GM23338 (cell line): ENCODE data around the gene KRT71. TPM values are rescaled to one million over a fixed set of nuclear protein-coding genes. Genes with fewer than 3 reads are reported as not detected.

Source experiments
- ATAC-seq: fragments of 200-7000 bp; cut with Tn5 transposase; 3 replicates; pipeline ENCODE4 v1.9.1; 2020
- DNase-seq: peaks from one replicate; pipeline ENCODE4 v3.0.0-alpha.2; 2015; ENCODE audit warnings: low spot score
- H2AFZ ChIP-seq: fragments of 200-600 bp; sonication (generic); 2 replicates; pipeline ENCODE4 v1.8.0; 2016; ENCODE audit warnings: antibody characterized with exemption, mild to moderate bottlenecking, moderate library complexity
- H3F3A ChIP-seq: fragments of 200-600 bp; sonication (generic); replicated peaks from 2 replicates; pipeline ENCODE4 v1.8.0; 2017; ENCODE audit warnings: antibody characterized with exemption, mixed run types, low read depth
- H3K27ac ChIP-seq: fragments of 200-600 bp; sonication (generic); 2 replicates; pipeline ENCODE4 v1.6.1; 2016; ENCODE audit warnings: low read depth
- H3K27me3 ChIP-seq: fragments of 200-600 bp; sonication (generic); 2 replicates; pipeline ENCODE4 v1.8.0; 2016; ENCODE audit warnings: mild to moderate bottlenecking, mixed run types, moderate library complexity; ENCODE audit not compliant: insufficient read depth
- H3K36me3 ChIP-seq: fragments of 200-600 bp; sonication (generic); 2 replicates; pipeline ENCODE4 v1.8.0; 2016; ENCODE audit warnings: mild to moderate bottlenecking; ENCODE audit not compliant: insufficient read depth
- H3K4me1 ChIP-seq: fragments of 200-600 bp; sonication (generic); 2 replicates; pipeline ENCODE4 v1.8.0; 2016; ENCODE audit warnings: mild to moderate bottlenecking, moderate library complexity; ENCODE audit not compliant: insufficient read depth
- H3K4me2 ChIP-seq: fragments of 200-600 bp; sonication (generic); 2 replicates; pipeline ENCODE4 v1.7.1; 2017; ENCODE audit warnings: mixed run types
- H3K4me3 ChIP-seq: fragments of 200-600 bp; sonication (generic); 2 replicates; pipeline ENCODE4 v1.6.1; 2016; ENCODE audit warnings: mixed run types
- H3K79me2 ChIP-seq: fragments of 200-600 bp; sonication (generic); replicated peaks from 2 replicates; pipeline ENCODE4 v1.8.0; 2017; ENCODE audit warnings: mild to moderate bottlenecking; ENCODE audit not compliant: insufficient read depth
- H3K9me2 ChIP-seq: fragments of 200-600 bp; sonication (generic); 2 replicates; pipeline ENCODE4 v1.8.0; 2017; ENCODE audit not compliant: insufficient read depth
- H4K20me1 ChIP-seq: fragments of 200-600 bp; sonication (generic); replicated peaks from 2 replicates; pipeline ENCODE4 v1.8.0; 2017; ENCODE audit warnings: mild to moderate bottlenecking; ENCODE audit not compliant: insufficient read depth
- H3K27ac Mint-ChIP-seq: 2 replicates; pipeline ENCODE4 v1.8.0; 2020; ENCODE audit warnings: inconsistent platforms, mild to moderate bottlenecking, moderate library complexity, mixed read lengths
- H3K27me3 Mint-ChIP-seq: 3 replicates; pipeline ENCODE4 v1.8.0; 2022; ENCODE audit warnings: low read depth, mild to moderate bottlenecking, moderate library complexity, mixed read lengths, inconsistent platforms; ENCODE audit not compliant: insufficient read depth, poor library complexity
- H3K36me3 Mint-ChIP-seq: 3 replicates; pipeline ENCODE4 v1.8.0; 2021; ENCODE audit warnings: low read depth, mild to moderate bottlenecking, inconsistent platforms, moderate library complexity, mixed read lengths
- H3K4me1 Mint-ChIP-seq: 3 replicates; pipeline ENCODE4 v1.8.0; 2020; ENCODE audit warnings: mild to moderate bottlenecking, inconsistent platforms, mixed read lengths
- H3K4me3 Mint-ChIP-seq: 3 replicates; pipeline ENCODE4 v1.8.0; 2021; ENCODE audit warnings: moderate library complexity, mild to moderate bottlenecking, inconsistent platforms, mixed read lengths
- H3K9me3 Mint-ChIP-seq: 3 replicates; pipeline ENCODE4 v1.8.0; 2020; ENCODE audit warnings: moderate library complexity, mild to moderate bottlenecking, inconsistent platforms, mixed read lengths
- NANOG ChIP-seq: IDR thresholded peaks from 2 replicates; pipeline ENCODE4 v1.6.1; 2016; ENCODE audit warnings: antibody characterized with exemption, borderline replicate concordance
- POLR2AphosphoS5 ChIP-seq: IDR thresholded peaks from 2 replicates; pipeline ENCODE4 v1.6.1; 2016; ENCODE audit warnings: antibody characterized with exemption, low read depth
- STAT1 ChIP-seq: IDR thresholded peaks from one replicate; pipeline ENCODE4 v1.6.1; 2016; ENCODE audit warnings: antibody characterized with exemption; ENCODE audit not compliant: unreplicated experiment
- ZNF114 ChIP-seq: fragments of 250-450 bp; sonication (Bioruptor Pico); IDR thresholded peaks from 2 replicates; pipeline ENCODE4 v1.5.0; 2020; ENCODE audit warnings: mild to moderate bottlenecking, moderate library complexity
- ZNF331 ChIP-seq: fragments of 250-450 bp; sonication (Bioruptor Pico); IDR thresholded peaks from 2 replicates; pipeline ENCODE4 v1.5.0; 2020; ENCODE audit warnings: low read depth, mild to moderate bottlenecking, moderate library complexity
- ZNF462 ChIP-seq: fragments of 250-450 bp; sonication (Bioruptor Pico); IDR thresholded peaks from 2 replicates; pipeline ENCODE4 v1.5.0; 2020; ENCODE audit warnings: mild to moderate bottlenecking, moderate library complexity
- polyA plus RNA-seq: library from polyadenylated mRNA; unstranded; fragments of >200 nt; fragmentation: Nextera tagmentation; extraction: Ambion mirVana; gene quantifications from 2 replicates; pipeline ENCODE4 v1.2.1, GENCODE V29; 2016
- total RNA-seq: library from RNA; depleted of rRNA; stranded (reverse); fragments of >200 nt; shearing (Covaris generic); gene quantifications from 2 replicates; pipeline ENCODE4 v1.2.3, GENCODE V29; 2014

Gene KRT71
- total and polyA plus RNA-seq, 2 experiments from 2014 or later: not detected

DNA sequence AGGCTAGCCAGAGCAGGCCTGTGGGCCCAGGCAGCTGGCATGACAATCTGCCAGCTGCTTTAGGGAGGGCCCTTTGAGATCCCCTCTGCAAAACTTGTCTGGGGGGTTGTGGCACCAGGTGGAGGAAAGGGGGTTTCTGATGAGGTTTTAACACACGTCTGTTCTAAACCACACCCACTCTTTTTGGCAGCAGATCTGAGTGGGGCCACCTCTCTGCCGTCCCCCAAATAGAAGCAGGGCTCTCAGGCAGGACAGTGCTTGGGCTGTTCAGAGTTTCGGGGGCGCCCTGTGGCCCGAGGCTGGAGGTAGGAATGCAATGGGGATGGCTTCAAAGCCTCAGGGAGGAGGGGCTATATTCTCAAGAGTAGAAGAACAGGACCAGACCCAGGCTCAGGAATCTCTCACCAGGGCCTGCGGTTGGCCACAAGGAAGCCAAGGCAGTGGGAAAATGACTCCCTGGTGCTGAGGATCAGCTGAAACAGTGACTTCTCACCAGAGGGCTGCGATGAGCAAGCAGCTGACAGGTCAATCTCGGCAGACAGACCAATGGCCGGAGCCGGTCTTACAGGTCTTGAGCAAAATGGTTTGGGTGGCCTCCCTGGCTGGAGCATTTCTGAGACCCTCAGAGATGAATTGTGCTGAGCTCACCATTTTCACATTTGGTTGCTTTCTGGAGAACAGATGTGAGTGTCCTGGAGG is 31.2 kb downstream of the KRT71 start (continued):
- TF ChIP-seq ZNF462 (CRISPR knock-in tag): no peak

GRCh38 chr12:52521175-52521567 is 31.8 kb downstream of the KRT71 start:
- H3K79me2 ChIP-seq: no peaks in the 10 kb centered on the region
- H3K27ac ChIP-seq: no peak overlapping the region
- ATAC-seq: peak; percentile 15; the same call in 2 of the 3 replicates
- no peak for DNase-seq
- peaks cover 15% of the 10 kb centered on the region; the same call in 1 of the 3 replicates for H3K4me1 Mint-ChIP-seq
- no peak overlapping the region for H3K4me2 ChIP-seq
- no peak overlapping the region for H3K4me3 Mint-ChIP-seq
- H3K4me3 ChIP-seq: no peak overlapping the region
- H3K9me2 ChIP-seq: 0 out of 2 replicates have a peak, but pooled peaks cover 3% of the 10 kb centered on the region
- peak overlapping the region; percentile 18; the same call in 1 of the 2 replicates for H2AFZ ChIP-seq
- no peaks in the 10 kb centered on the region for H3K27me3 ChIP-seq
- H3K36me3 Mint-ChIP-seq: no peaks in the 10 kb centered on the region
- H3K4me1 ChIP-seq: no peaks in the 10 kb centered on the region
- no peak overlapping the region for H3K27ac Mint-ChIP-seq
- no peaks in the 10 kb centered on the region for H3K9me3 Mint-ChIP-seq
- no peaks in the 10 kb centered on the region for H4K20me1 ChIP-seq
- H3F3A ChIP-seq: no peaks in the 10 kb centered on the region
- H3K36me3 ChIP-seq: no peaks in the 10 kb centered on the region
- peaks cover 12% of the 10 kb centered on the region for H3K27me3 Mint-ChIP-seq
- no peak for TF ChIP-seq ZNF462 (CRISPR knock-in tag)
- TF ChIP-seq NANOG: no peak
- TF ChIP-seq POLR2AphosphoS5: no peak
- TF ChIP-seq STAT1: no peak
- TF ChIP-seq ZNF331 (CRISPR knock-in tag): no peak
- TF ChIP-seq ZNF114 (CRISPR knock-in tag): no peak
